GM19328 (cell line): ENCODE measurements around the gene CHST9.
"Not testable (repeated sequence)": the region's sequence is repeated elsewhere in the genome, so short reads cannot be mapped to it uniquely, and the experiment has no call there.

ENCODE experiments used
- ATAC-seq: cut with Tn5 transposase; IDR thresholded peaks from one replicate; pipeline ENCODE4 v1.9.1; 2021; ENCODE audit warnings: mild to moderate bottlenecking, moderate library complexity; ENCODE audit not compliant: unreplicated experiment

The CHST9 gene

DNA sequence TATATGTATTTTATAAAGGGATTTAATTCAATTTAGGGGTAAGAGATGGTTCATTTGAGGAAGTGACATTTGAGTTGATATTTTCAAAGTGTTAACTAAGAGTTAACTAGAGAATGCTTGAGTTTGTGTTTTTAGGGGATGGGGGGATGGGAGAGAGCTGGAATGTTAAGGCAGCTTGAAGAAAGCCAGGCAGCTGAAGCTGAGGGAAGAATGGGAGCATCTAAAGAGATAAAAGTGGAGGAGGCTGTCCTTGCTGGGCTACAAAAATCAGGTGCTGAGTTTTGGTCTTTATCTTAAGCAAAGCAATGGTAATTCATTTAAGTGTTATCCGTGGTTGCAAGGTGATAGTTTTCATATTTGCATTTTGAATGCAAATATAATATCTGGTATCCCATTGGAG is 9.2 kb downstream of the CHST9 start:
- no peak for ATAC-seq

DNA sequence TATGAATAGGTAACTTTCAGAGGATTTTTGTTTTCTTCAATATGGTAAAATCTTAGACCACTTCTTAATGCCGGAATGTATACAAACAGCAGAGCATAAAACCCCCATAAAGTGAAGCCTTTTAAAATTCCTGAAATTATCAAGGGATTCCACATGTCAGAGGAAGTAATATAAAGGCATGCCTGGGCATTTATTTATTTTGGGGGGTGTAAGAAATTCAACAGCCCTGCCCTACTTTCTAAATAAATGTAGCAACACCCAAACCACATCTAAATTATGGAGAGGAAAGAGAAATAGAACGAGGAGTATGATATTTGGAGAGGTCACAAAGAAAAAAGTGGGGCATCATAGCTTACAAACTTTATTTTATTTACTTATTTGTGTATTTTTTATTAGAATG is 9.9 kb downstream of the CHST9 start:
- ATAC-seq, result no peak

DNA sequence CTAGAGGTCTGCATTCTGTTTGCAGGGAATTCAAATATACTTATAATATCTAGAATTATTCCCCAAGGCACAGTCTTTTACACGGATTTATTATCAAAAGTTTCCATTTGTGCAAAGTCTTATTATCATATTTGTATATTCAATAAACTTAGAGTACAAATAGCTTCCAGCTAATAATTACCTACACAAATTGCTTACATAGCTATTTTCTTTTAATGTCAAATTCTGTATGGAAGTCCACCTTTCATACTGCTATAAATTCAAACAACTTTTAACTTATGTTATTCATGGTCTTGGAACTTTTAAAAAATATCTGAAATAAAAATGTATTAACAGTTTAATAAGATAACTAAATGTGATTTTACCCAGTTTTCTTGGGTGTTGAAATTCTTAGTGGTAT is 13.1 kb downstream of the CHST9 start:
- no peak for ATAC-seq

DNA sequence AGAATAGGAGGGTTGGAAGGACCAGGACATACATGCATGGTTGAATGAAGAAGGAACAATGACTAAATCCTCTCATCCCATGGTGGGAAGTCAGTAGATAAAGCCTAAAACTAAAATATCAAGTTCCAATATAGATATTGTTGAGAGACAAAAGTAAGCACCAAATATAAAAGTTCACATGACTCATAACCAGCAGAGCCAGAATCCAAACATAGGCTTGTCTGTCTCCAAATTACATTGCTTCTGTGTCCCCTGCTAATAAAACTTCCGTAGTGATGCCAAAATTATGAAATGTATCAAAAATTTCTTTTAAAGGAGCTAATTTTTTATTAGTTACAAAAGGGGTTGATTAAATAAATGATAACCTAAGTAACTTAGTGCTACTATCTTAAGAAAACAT is 19.7 kb downstream of the CHST9 start:
- no peak for ATAC-seq

DNA sequence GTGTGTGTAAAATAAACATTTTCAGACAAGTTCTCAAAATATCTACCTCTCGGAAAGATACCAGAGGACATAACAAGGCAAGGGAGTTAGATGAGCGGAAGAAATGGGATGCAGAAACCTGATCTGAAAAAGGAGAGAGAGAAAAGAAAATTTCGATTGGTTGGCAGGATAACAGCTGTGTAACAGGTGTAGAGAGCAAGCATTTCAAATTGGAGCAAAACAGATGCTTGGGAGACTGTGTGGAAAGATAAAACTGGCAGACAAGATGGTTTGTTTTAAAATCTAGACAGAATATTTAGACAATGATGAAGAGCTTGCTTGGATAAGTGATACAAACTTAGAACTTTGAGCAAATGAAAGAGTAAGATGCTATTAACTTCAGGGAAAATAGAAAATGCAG is 20.2 kb downstream of the CHST9 start:
- ATAC-seq, result no peak

DNA sequence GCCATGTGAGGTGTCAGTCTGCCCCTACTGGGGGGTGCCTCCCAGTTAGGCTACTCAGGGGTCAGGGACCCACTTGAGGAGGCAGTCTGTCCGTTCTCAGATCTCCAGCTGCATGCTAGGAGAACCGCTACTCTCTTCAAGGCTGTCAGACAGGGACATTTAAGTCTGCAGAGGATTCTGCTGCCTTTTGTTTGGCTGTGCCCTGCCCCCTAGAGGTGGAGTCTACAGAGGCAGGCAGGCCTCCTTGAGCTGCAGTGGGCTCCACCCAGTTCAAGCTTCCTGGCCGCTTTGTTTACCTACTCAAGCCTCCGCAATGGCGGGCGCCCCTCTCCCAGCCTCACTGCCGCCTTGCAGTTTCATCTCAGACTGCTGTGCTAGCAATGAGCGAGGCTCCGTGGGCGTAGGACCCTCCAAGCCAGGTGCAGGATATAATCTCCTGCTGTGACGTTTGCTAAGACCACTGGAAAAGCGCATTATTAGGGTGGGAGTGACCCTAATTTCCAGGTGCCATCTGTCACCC is 21.9 kb downstream of the CHST9 start:
- not testable (repeated sequence) for ATAC-seq

DNA sequence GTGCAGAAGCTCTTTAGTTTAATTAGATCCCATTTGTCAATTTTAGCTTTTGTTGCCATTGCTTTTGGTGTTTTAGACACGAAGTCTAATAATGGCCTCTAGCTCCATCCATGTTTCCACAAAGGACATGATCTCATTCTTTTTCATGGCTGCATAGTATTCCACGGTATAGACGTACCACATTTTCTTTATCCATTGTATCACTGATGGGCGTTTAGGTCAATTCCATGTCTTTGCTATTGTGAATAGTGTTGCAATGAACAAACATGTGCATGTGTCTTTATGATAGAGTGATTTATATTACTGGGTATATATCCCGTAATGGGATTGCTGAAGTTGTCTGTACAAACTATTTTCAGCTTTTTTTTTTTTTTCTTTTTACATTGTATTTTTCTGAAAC is 35.9 kb downstream of the CHST9 start:
- not testable (repeated sequence) for ATAC-seq

DNA sequence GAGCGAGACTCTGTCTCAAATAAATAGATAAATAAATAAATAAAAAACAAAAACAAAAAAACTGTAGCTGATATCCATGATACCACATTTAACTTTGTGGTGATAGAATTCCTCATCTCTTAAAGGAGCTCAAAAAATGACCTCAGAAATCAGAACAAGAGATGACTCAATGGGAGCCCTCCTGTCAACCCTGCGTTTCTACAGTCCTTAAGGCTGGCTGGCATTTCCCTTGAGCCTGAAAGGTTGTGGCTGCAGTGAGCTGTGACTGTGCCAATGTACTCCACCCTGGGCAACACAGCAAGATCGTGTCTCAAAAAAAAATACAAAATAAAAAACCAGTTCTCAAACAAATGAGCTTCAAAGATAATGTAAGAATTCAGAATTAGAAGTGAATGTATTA is 40.4 kb downstream of the CHST9 start:
- no peak for ATAC-seq

DNA sequence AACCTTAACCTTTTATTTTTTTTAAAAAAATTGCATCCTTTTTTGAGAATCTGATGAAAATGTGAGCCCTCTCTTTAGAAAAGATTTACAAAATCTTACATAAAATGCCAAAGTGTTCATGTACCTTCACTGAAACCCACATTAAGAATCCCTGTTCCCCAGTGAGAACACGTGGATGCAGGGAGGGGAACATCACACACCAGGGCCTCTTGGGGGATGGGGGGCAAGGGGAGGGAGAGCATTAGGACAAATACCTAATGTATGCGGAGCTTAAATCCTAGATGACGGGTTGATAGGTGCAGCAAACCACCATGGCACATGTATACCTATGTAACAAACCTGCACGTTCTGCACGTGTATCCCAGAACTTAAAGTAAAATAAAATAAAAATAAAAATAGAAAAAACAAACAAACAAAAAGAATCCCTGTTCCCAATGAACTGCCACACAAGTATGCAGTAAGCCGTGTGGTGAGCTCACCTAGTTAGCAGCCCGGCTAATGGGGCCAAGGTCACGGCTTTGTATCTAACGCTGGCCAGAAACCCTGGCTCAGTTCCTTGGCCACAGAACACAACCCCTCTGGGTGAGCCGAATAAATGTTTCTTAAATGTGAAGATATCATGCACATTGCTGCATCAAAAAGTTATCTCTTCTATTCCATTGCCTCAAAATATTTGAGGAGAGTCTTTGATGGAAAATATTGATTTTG is 41.4 kb downstream of the CHST9 start:
- ATAC-seq, result no peak

DNA sequence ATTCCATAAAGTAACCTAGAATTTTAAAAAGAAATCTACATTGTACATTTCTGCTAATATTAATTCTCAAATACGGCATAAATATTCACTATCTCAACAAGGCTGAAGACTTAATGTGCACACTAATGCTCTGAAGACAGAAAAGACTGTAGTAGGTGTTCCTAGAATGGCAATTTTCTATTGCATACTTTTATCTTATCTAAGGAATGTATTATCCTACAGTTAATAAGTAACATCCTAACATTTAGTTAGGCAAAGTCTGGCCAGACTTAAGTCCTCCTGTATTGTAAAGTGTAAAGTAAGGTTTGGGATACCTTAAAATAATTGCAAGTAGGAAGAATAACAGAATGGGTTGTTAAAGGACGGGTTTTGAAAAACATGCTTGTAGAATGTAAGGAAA is 42.2 kb downstream of the CHST9 start:
- no peak for ATAC-seq

DNA sequence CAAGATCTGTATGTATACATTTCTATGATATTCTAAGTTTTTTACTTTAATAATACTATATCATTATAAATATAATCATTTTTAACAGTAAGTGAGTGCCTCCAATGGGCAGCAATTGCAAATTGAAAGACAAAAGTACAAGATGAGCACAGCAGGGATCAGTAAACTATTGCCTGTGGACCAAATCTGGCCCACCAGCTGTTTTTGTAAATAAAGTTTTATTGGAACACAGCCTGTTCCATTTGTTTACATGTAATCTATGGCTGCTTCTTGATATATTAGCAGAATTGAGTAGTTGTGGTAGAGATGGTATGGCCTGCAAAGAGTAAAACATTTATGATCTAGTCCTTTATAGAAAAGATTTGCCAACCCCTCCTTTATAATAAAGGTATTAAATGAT is 43.2 kb downstream of the CHST9 start:
- ATAC-seq, result no peak

DNA sequence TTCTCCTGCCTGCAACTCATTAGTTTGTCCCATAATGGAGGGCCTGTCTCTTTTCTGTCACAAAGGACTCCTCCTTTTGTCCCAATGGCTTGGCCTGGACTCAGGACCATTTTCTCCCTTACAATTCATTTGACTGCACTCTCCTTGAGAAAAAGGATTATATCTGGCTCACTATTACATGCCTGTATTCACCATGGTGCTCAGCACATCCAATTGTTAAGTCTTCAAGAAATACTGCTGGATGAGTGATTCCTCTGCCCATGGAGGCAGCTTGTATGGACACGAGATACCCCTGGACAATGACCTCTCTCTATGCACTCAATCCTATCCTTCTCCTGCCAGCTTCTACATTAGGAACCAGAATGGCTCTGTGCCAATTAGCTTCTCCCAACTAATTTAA is 47.0 kb downstream of the CHST9 start:
- no peak for ATAC-seq

DNA sequence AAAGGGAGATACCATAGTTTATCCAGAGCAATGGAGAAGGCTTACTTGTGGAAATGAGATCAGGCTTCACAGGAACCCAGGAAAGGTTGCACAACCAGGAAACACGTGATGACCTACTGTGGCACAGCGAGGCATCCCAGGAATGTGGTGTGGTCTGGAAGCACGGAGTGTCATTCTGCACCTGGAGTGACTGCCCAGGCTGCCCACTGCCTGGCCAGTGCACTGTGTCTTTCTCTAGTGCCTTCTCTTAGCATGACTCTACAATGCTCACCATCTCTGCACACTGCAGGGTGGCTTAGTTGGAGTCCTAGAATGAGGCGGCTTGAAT is 48.9 kb downstream of the CHST9 start:
- no peak for ATAC-seq

DNA sequence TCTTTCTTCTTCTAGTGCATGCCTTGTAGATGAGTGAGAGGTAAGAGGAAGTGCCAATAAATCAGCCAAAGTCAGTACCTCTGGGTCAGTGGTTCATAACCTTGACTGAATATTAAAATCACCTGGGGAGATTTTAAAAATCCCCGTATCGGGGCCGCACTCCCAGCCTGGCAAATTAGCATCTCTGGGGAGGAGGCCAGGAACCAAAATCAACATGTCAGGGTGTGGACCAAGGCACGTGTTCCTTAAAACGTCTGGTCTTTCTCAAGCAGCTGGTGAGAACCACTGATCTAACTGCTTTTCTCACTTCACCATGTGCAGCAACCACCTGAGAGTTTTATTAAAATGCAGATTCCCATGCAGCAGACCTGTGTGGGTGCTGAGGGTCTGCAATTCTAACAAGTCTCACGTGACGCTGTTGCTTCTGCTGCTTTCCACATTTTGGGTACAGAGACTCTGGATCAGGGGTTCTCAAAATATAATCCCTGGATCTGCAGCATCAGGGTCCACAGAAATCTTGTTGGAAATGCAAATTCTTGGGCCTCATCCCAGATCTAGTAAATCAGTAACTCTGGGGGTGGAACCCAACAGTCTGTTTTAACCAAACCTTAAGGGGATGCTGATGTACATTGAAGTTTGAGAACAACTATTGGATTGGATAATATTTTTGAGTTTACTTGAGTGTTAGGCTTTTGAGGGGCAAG is 49.5 kb downstream of the CHST9 start:
- ATAC-seq, result no peak

DNA sequence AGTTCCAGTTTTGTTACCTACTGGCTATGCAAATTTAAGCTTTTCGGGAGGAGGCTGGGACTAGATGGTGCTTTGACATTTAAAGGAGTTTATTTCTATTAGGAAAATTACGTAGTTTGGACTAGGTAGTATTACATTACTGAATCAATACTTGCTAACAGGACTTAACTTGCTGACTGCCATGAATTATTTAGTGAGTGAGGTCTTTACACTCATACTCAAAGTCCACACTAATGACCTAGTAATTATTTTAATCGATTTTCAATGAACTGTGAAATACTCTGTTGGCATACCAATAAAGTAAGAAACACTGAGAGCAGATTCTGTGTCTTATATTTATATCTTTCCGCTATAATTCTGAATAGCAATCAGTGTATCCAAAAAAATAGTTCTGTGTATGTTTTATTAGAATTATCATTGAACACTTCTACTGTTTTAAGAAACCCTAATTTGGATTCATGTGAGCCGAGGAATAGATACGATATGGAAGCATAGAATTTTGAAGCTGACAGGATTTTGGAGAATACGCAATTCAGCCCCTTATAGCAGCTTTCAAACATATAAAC is 55.0 kb downstream of the CHST9 start:
- ATAC-seq, result no peak

DNA sequence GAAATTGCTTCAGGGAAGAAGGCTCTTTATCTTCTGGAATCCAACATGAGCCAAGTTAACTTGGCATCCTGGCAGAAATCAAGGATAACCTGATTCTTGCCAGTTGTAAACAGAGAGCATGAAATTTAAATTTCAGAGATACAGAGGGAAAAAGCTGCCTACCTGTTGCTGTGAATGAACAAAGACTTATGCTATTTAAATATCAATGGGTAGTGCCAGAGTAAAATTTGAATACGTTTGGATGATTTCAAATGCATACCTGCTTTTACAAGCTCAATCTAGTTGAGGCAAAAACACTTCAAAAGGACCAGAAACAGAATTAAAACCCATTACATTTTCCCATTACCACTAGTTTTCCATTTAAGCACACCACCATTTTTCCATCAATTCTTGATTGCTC is 60.9 kb downstream of the CHST9 start:
- no peak for ATAC-seq

DNA sequence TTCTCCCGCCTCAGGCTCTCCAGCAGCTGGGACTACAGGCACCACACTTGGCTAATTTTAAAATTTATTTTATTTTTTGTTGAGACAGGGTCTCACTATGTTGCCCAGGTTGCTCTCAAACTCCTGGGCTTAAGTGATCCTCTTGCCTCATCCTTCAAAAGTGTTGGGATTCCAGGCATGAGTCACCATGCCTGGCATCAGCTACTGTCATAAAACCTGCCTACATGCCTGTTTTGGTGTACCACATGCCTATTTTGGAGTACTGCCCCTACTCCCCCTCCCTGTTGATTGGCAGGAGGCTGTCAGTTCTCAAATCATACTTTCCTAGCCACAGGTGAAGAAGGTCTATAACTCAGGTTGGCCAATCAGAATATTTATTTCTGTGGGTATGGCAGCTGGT is 64.0 kb downstream of the CHST9 start:
- no peak for ATAC-seq

DNA sequence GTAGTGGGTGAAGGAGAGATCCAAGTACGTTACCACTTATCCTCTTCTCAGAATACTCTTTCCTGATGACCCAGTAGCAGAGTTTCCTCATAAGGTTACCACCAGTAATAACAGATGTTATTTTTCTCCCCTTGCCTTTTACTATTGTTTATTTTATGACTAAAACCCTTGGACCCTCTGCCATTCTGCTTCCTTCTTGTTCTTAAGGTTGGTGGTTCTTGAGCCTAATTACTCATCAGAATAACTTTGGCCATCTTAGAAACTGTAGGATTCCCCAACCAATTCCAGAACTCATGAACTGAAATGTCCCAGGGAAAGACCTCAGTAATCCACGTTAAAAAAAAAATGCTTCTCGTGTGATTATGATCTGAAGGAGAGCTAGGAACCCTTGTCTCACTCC is 64.9 kb downstream of the CHST9 start:
- no peak for ATAC-seq

DNA sequence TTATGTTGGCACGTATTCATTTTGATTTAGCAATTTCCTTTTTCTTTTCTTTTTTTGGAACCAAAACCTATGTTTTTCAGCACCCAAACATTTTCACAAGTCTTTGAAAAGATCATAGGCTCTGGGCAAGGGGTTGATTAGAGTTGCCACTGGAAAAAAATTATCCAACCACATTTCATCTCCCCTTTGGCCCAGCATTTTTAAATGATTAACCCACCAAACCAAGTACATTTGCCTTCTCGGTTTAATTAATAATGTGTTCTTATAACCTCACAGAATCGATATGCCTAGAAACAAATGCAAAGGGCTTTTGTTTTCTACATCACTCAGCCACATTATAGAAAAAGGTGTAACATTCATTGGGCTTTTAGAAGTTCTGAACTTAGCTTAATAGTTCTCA is 66.1 kb downstream of the CHST9 start:
- no peak for ATAC-seq

DNA sequence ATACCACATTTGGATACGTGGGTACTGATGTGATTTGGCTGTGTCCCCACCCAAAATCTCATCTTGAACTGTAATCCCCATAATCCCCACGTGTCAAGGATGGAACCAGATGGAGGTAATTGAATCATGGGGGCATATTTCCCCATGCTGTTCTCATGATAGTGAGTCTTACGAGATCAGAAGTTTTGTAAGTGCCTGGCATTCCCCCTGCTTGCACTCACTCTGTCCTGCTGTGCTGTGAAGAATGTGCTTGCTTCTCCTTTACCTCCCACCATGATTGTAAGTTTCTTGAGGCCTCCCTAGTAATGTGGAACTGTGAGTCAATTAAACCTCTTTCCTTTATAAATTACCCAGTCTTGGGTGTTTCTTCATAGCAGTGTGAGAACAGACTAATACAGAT is 70.3 kb downstream of the CHST9 start:
- no peak for ATAC-seq

DNA sequence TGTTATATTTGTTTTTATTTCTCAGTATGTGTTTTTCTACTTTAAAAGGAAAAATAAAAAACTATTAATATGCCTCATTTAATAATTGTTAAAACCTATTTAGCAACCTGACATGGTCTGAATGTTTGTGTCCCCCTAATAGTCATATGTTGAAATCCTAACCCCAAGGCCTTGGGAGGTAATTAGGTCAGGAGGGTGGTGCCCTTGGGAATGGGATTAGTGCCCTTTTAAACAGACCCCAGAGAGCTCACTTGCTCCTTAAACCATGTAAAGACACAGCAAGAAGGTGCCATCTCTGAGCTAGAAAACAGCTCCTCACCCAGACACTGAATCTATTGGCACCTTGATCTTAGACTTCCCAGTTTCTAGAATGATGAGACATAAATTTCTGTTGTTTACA is 71.8 kb downstream of the CHST9 start:
- no peak for ATAC-seq

DNA sequence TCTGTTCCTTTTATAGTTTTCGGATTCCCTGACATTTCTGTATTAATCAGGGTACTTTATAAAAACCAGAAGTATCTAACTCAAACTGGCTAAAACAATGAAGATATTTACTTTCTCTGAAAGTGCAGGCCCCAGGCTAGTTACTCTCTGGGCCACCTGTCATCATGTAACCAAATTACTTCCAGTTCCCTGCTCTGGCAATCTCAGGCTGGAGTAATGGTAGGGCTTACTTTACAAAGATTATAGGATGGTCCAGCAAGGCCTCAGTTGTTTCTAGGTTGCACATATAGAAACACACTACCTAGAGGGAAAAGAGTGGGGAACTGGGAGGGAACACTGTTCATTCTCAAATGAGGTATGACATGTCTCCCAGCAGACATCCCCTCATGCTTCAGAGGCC is 74.8 kb downstream of the CHST9 start:
- ATAC-seq, result no peak
